GM23248 (cell line): ENCODE measurements around the gene AP2A2. TPM values are rescaled to one million over a fixed set of nuclear protein-coding genes. Genes with fewer than 3 reads are reported as not detected.

ENCODE experiments used
- DNase-seq: peaks from one replicate; pipeline ENCODE4 v3.0.0-alpha.2; 2015
- H2AFZ ChIP-seq: fragments of 200-600 bp; sonication (generic); 2 replicates; pipeline ENCODE4 v1.6.1; 2016; ENCODE audit warnings: antibody characterized with exemption
- H3F3A ChIP-seq: fragments of 200-600 bp; sonication (generic); 2 replicates; pipeline ENCODE4 v1.6.1; 2016; ENCODE audit warnings: mild to moderate bottlenecking, antibody characterized with exemption, mixed run types; ENCODE audit not compliant: insufficient read depth
- H3K27ac ChIP-seq: fragments of 200-600 bp; sonication (generic); 2 replicates; pipeline ENCODE4 v1.5.1; 2016; ENCODE audit warnings: mild to moderate bottlenecking
- H3K27me3 ChIP-seq: fragments of 200-600 bp; sonication (generic); replicated peaks from 2 replicates; pipeline ENCODE4 v1.6.1; 2016; ENCODE audit warnings: mild to moderate bottlenecking; ENCODE audit not compliant: insufficient read depth
- H3K36me3 ChIP-seq: fragments of 200-600 bp; sonication (generic); 2 replicates; pipeline ENCODE4 v1.6.1; 2016; ENCODE audit warnings: low read depth, mild to moderate bottlenecking
- H3K4me1 ChIP-seq: fragments of 200-600 bp; sonication (generic); 2 replicates; pipeline ENCODE4 v1.6.1; 2016; ENCODE audit warnings: mild to moderate bottlenecking; ENCODE audit not compliant: insufficient read depth
- H3K4me2 ChIP-seq: fragments of 200-600 bp; sonication (generic); one replicate; pipeline ENCODE4 v1.6.1; 2016; ENCODE audit warnings: mild to moderate bottlenecking; ENCODE audit not compliant: unreplicated experiment
- H3K4me3 ChIP-seq: fragments of 200-600 bp; sonication (generic); 2 replicates; pipeline ENCODE4 v1.5.1; 2016; ENCODE audit warnings: mild to moderate bottlenecking
- H3K79me2 ChIP-seq: fragments of 200-600 bp; sonication (generic); 2 replicates; pipeline ENCODE4 v1.6.1; 2016; ENCODE audit warnings: mild to moderate bottlenecking; ENCODE audit not compliant: insufficient read depth
- H3K9ac ChIP-seq: fragments of 200-600 bp; sonication (generic); 2 replicates; pipeline ENCODE4 v1.6.1; 2016; ENCODE audit warnings: mild to moderate bottlenecking
- H3K9me2 ChIP-seq: fragments of 200-600 bp; sonication (generic); 2 replicates; pipeline ENCODE4 v1.6.1; 2016; ENCODE audit warnings: mixed run types, mild to moderate bottlenecking, moderate library complexity; ENCODE audit not compliant: insufficient read depth
- H3K9me3 ChIP-seq: fragments of 200-600 bp; sonication (generic); one replicate; pipeline ENCODE4 v1.6.1; 2017; ENCODE audit warnings: low read depth
- H4K20me1 ChIP-seq: fragments of 200-600 bp; sonication (generic); 2 replicates; pipeline ENCODE4 v1.6.0; 2016; ENCODE audit not compliant: insufficient read depth
- EZH2 ChIP-seq: fragments of 200-600 bp; sonication (generic); IDR thresholded peaks from 2 replicates; pipeline ENCODE4 v1.6.1; 2018; ENCODE audit warnings: antibody characterized with exemption, mild to moderate bottlenecking; ENCODE audit not compliant: insufficient read depth, poor library complexity, severe bottlenecking
- EZH2phosphoT487 ChIP-seq: fragments of 200-600 bp; sonication (generic); IDR thresholded peaks from 2 replicates; pipeline ENCODE4 v1.6.1; 2018; ENCODE audit warnings: antibody characterized with exemption, moderate library complexity, mild to moderate bottlenecking, low read depth; ENCODE audit not compliant: insufficient read depth
- WGBS, 2 experiments: methylation state at CpG; one replicate each; pipeline ENCODE4 v1.1.6; 2015 to 2017; ENCODE audit warnings: low lambda C conversion rate in 2 of 2, low coverage in 1 of 2; ENCODE audit errors: missing lambda C conversion rate in 2 of 2; 5-methylcytosine and 5-hydroxymethylcytosine counted together
- in situ Hi-C: fragments of 300-500 bp; cut with MboI; formaldehyde crosslinking; loops from 2 replicates; pipeline ENCODE4 v1.15.0; 2020
- polyA plus RNA-seq: library from polyadenylated mRNA; unstranded; fragments of >200 nt; fragmentation: Nextera tagmentation; extraction: Ambion mirVana; gene quantifications from 2 replicates; pipeline ENCODE4 v1.2.1, GENCODE V29; 2016
- total RNA-seq: library from RNA; depleted of rRNA; stranded (reverse); fragments of >200 nt; shearing (Covaris generic); gene quantifications from 2 replicates; pipeline ENCODE4 v1.2.3, GENCODE V29; 2014

The AP2A2 gene
- total and polyA plus RNA-seq, 2 experiments from 2014 or later: 31.1 to 38.3 TPM

GRCh38 chr11:1036931-1037330 is 111.3 kb downstream of the AP2A2 start:
- Histone ChIP-seq H3K36me3 (no peaks in the 10 kb centered on the region), H3F3A (no peaks in the 10 kb centered on the region), H3K9ac (no peak overlapping the region), H3K9me3 (no peaks in the 10 kb centered on the region), H3K4me2 (no peak overlapping the region), H3K79me2 (no peaks in the 10 kb centered on the region), H2AFZ (no peak overlapping the region), H3K9me2 (no peaks in the 10 kb centered on the region), H4K20me1 (no peaks in the 10 kb centered on the region), H3K4me3 (no peak overlapping the region), H3K4me1 (no peaks in the 10 kb centered on the region), H3K27ac (no peak overlapping the region), H3K27me3 (no peaks in the 10 kb centered on the region; the same call in 1 of the 2 replicates)
- in situ Hi-C loops: no loop called here
- WGBS, 2 experiments: 41 to 48% methylated on average over 11 to 13 of the region's 13 CpGs
- no peak for DNase-seq
- TF ChIP-seq EZH2 (no peak), EZH2phosphoT487 (no peak)

- WGBS, 2 experiments: 42 to 43% methylated on average over 19 to 26 of the region's 26 CpGs
- Histone ChIP-seq H3F3A (no peaks in the 10 kb centered on the region), H3K27ac (no peak overlapping the region), H3K4me3 (no peak overlapping the region), H3K36me3 (no peaks in the 10 kb centered on the region), H2AFZ (no peak overlapping the region), H3K79me2 (no peaks in the 10 kb centered on the region), H3K4me2 (no peak overlapping the region), H3K9ac (no peak overlapping the region), H3K27me3 (no peaks in the 10 kb centered on the region; the same call in 1 of the 2 replicates), H4K20me1 (no peaks in the 10 kb centered on the region), H3K9me2 (no peaks in the 10 kb centered on the region), H3K9me3 (no peaks in the 10 kb centered on the region), H3K4me1 (no peaks in the 10 kb centered on the region)
- in situ Hi-C loops: no loop called here
- TF ChIP-seq EZH2 (no peak), EZH2phosphoT487 (no peak)
- DNase-seq: no peak
Observed at GRCh38 chr11:1037506-1038055, 111.9 kb downstream of the AP2A2 start.

- in situ Hi-C loops: no loop called here
- Histone ChIP-seq H2AFZ (no peak overlapping the region), H3K4me2 (no peak overlapping the region), H3K9me3 (no peaks in the 10 kb centered on the region), H3K9ac (no peak overlapping the region), H3K9me2 (no peaks in the 10 kb centered on the region), H3K4me1 (no peaks in the 10 kb centered on the region), H3K36me3 (no peaks in the 10 kb centered on the region), H3K27ac (no peak overlapping the region), H4K20me1 (no peaks in the 10 kb centered on the region), H3K79me2 (no peaks in the 10 kb centered on the region), H3K4me3 (no peak overlapping the region), H3F3A (no peaks in the 10 kb centered on the region), H3K27me3 (no peaks in the 10 kb centered on the region; the same call in 1 of the 2 replicates)
- no peak for DNase-seq
- 71 to 74% methylated on average over 10 of the region's 10 CpGs for WGBS, 2 experiments
- TF ChIP-seq EZH2phosphoT487 (no peak), EZH2 (no peak)
Observed at GRCh38 chr11:1038361-1038760, 112.7 kb downstream of the AP2A2 start.

- in situ Hi-C loops: no loop called here
- Histone ChIP-seq H3K27ac (no peak overlapping the region), H3K27me3 (no peaks in the 10 kb centered on the region; the same call in 1 of the 2 replicates), H3K4me2 (no peak overlapping the region), H3K36me3 (no peaks in the 10 kb centered on the region), H3F3A (no peaks in the 10 kb centered on the region), H2AFZ (no peak overlapping the region), H3K9me3 (no peaks in the 10 kb centered on the region), H4K20me1 (no peaks in the 10 kb centered on the region), H3K4me1 (no peaks in the 10 kb centered on the region), H3K79me2 (no peaks in the 10 kb centered on the region), H3K4me3 (no peak overlapping the region), H3K9me2 (no peaks in the 10 kb centered on the region), H3K9ac (no peak overlapping the region)
- DNase-seq: no peak
- 85 to 86% methylated on average over 12 of the region's 12 CpGs for WGBS, 2 experiments
- TF ChIP-seq EZH2phosphoT487: no peak
- TF ChIP-seq EZH2: no peak
Observed at GRCh38 chr11:1038921-1039320, 113.3 kb downstream of the AP2A2 start.
